Measurements from ENCODE around the gene CTNNA3. TPM values are rescaled to one million over a fixed set of nuclear protein-coding genes. Genes with fewer than 3 reads are reported as not detected.

CTNNA3 gene
- total RNA-seq, 2 donors from 2014 or later, result under 0.01 to 0.33 TPM

- no peaks in the 10 kb centered on the region for H3K9me3 ChIP-seq
- no peaks in the 10 kb centered on the region for H3K36me3 ChIP-seq (replicated peaks in 1 of 2; ENCODE audit: insufficient read depth in 1 of 2, low read depth in 2 of 2)
- no peak overlapping the region for H3K4me3 ChIP-seq
- DNase-seq (no peak), ATAC-seq (no peak)
- no peak overlapping the region for H3K27ac ChIP-seq
- intact Hi-C loops (cut with DNase I), result no loop called here
- no peaks in the 10 kb centered on the region for H3K27me3 ChIP-seq
- TF ChIP-seq POLR2A (IDR thresholded peaks at IDR 0.05) (no peak), CTCF (IDR thresholded peaks at IDR 0.05) (no peak)
- peaks cover 5% of the 10 kb centered on the region for H3K4me1 ChIP-seq
- WGBS, 2 donors, result 31 to 39% methylated on average over 1 of the region's 1 CpG
Observed at GRCh38 chr10:67119651-67120050, 576.3 kb downstream of the CTNNA3 start.

GRCh38 chr10:67115972-67116371, 580.0 kb downstream of the CTNNA3 start:
- 33 to 54% methylated on average over 1 of the region's 1 CpG for WGBS, 2 donors
- H3K4me1 ChIP-seq, result peaks cover 6% of the 10 kb centered on the region
- no peak overlapping the region for H3K27ac ChIP-seq
- intact Hi-C loops (cut with DNase I), result no loop called here
- no peak overlapping the region for H3K4me3 ChIP-seq
- H3K27me3 ChIP-seq, result no peaks in the 10 kb centered on the region
- H3K9me3 ChIP-seq, result no peaks in the 10 kb centered on the region
- no peaks in the 10 kb centered on the region for H3K36me3 ChIP-seq (replicated peaks in 1 of 2; ENCODE audit: insufficient read depth in 1 of 2, low read depth in 2 of 2)
- DNase-seq, result no peak
- no peak for ATAC-seq
- no peak for TF ChIP-seq CTCF (IDR thresholded peaks at IDR 0.05)
- TF ChIP-seq POLR2A (IDR thresholded peaks at IDR 0.05), result no peak

- no peaks in the 10 kb centered on the region for H3K36me3 ChIP-seq (replicated peaks in 1 of 2; ENCODE audit: insufficient read depth in 1 of 2, low read depth in 2 of 2)
- no peak overlapping the region for H3K4me3 ChIP-seq
- H3K27me3 ChIP-seq, result no peaks in the 10 kb centered on the region
- H3K9me3 ChIP-seq, result no peaks in the 10 kb centered on the region
- TF ChIP-seq CTCF (IDR thresholded peaks at IDR 0.05) (no peak), POLR2A (IDR thresholded peaks at IDR 0.05) (no peak)
- no peak for DNase-seq
- H3K4me1 ChIP-seq, result peaks cover 6% of the 10 kb centered on the region
- WGBS, 2 donors, result 23 to 33% methylated on average over 2 of the region's 2 CpGs
- intact Hi-C loops (cut with DNase I), result no loop called here
- ATAC-seq, result peak; percentile 58
- H3K27ac ChIP-seq, result no peak overlapping the region
Observed at GRCh38 chr10:67114945-67115344, 581.0 kb downstream of the CTNNA3 start.

GRCh38 chr10:67112765-67113164, 583.2 kb downstream of the CTNNA3 start:
- ATAC-seq (no peak), DNase-seq (no peak)
- TF ChIP-seq CTCF (IDR thresholded peaks at IDR 0.05) (no peak), POLR2A (IDR thresholded peaks at IDR 0.05) (no peak)
- H3K4me3 ChIP-seq, result no peak overlapping the region
- H3K9me3 ChIP-seq, result no peaks in the 10 kb centered on the region
- no peak overlapping the region for H3K27ac ChIP-seq
- 79 to 96% methylated on average over 1 of the region's 1 CpG for WGBS, 2 donors
- peaks cover 6% of the 10 kb centered on the region for H3K4me1 ChIP-seq
- no peaks in the 10 kb centered on the region for H3K27me3 ChIP-seq
- intact Hi-C loops (cut with DNase I), result no loop called here
- no peaks in the 10 kb centered on the region for H3K36me3 ChIP-seq (replicated peaks in 1 of 2; ENCODE audit: insufficient read depth in 1 of 2, low read depth in 2 of 2)

- DNase-seq (no peak), ATAC-seq (no peak)
- Histone ChIP-seq H3K4me1 (peaks cover 6% of the 10 kb centered on the region), H3K27ac (no peak overlapping the region), H3K9me3 (no peaks in the 10 kb centered on the region), H3K36me3 (replicated peaks in 1 of 2; ENCODE audit: insufficient read depth in 1 of 2, low read depth in 2 of 2) (no peaks in the 10 kb centered on the region), H3K27me3 (no peaks in the 10 kb centered on the region), H3K4me3 (no peak overlapping the region)
- no peak for TF ChIP-seq POLR2A (IDR thresholded peaks at IDR 0.05)
- TF ChIP-seq CTCF (IDR thresholded peaks at IDR 0.05), result no peak
- intact Hi-C loops (cut with DNase I), result no loop called here
Observed at GRCh38 chr10:67110286-67110685, 585.7 kb downstream of the CTNNA3 start.
